GM19452 (cell line): ENCODE data around the gene FMN1.
A peak's percentile ranks its signal among the peaks of the same experiment; 100 is the strongest.
"Not testable (repeated sequence)": the region's sequence is repeated elsewhere in the genome, so short reads cannot be mapped to it uniquely, and the experiment has no call there.

Experiments
- ATAC-seq: cut with Tn5 transposase; IDR thresholded peaks from one replicate; pipeline ENCODE4 v1.9.1; 2021; ENCODE audit not compliant: unreplicated experiment

Gene FMN1

GRCh38 chr15:33095641-33096040, 98.9 kb downstream of the FMN1 start:
- no peak for ATAC-seq

DNA sequence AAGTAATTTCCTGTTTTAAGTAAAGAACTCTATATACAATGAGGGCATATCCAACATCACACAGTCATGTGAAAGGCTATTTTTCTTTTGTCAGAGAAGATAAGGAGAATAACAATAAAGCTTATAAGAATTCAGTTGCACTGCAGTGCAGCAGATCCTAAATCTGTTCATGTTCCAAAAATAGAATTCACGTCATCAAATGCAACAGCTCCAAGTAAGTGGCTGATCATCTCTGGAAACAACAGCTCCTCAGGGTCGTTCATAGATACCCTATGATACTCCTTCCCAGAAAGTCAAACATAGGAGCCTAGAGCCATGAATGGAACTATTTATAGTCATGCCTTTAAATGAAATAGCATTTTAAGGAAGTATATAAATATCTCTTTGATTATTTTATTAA, 100.2 kb downstream of the FMN1 start:
- no peak for ATAC-seq

DNA sequence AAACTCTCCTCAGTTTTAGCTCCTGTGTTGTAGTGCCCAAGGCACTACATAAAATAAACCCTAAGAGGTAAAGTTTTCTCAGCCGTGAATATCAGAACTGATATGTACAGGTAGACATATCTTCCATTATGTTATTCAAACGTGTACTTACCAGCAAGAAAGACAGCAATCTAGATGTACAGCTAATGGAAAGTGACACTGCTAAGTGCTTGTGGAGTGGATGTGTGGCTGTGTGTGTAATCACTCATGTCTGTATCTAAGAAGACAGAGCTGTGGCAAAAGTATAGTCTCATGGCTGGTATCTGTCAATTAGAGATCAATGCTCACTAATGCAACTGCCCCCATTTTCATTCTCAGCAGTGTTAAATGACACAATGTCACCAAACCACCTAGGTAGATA, 101.3 kb downstream of the FMN1 start:
- ATAC-seq = no peak

DNA sequence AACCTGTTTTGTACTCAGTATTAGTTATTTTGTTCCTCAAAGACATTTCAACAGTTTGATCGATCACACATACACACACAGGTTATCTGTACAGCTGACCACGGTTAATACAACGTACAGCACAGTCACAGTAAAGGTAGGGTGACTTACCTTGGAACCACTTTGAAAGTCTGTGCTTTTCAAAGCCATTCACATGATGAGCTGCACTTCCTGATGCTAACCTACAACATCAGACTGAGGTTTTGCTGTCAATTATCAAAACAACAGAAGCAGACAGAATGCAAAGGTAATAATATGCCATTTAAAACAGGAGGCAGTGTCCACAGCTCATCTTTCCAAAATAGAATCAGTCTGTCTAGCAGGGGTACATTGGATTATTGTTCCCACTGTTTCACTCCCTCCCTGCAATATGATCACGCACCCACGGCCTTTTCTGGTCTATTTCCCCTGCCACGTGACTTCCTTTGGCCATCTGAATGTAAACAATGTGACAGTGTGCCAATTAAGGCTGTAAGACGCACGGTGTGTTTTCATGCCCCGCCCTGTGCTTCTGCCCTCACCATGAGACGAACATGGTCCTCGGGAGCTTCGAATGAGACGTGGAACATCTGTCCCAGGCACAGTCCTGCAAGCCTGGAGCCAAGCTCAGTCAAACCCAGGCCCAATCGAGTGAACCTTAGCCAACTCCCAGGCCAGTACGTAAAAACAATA, 102.4 kb downstream of the FMN1 start:
- no peak for ATAC-seq

DNA sequence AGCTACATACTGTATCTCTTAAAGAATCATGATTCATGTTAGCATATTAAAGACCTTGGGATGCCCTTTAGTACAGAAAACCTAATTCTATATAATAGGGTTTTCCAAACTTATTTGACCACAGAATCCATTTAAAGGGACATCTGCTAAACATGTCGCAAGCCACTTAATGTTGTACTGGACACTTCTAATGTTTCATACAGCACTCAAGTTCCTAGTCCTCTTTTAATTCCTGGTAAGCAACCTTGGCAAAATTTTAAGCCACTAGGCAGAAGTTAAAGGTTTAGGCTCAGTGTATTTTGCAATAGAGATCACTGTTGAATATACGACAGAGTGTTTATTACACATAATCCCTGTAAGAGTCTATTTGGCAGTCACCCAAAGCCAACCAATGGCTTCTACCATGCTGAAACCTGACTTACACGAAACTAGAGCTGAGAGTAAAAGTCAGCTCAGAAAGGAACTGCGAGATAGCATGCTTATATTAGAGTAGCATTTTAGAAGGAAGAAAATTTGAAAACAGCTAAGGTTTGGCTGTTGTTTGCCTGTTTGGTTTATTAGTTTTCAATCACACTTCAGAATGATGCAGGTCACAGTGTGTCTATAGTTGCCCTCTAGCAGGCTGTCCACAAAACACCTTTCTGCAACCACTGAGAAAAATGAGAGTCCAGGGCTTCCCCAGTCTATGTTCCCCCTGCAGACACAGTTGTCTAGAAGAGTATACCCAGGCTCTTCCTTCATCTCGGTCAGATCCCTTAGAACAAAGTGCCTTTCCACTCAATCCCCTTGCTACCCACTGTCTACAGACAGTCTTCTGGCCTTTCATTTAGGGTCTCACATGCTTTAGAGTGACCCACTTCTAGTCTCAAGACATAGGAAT, 104.4 kb downstream of the FMN1 start:
- no peak for ATAC-seq

GRCh38 chr15:33089165-33089877, 105.2 kb downstream of the FMN1 start:
- ATAC-seq = no peak

DNA sequence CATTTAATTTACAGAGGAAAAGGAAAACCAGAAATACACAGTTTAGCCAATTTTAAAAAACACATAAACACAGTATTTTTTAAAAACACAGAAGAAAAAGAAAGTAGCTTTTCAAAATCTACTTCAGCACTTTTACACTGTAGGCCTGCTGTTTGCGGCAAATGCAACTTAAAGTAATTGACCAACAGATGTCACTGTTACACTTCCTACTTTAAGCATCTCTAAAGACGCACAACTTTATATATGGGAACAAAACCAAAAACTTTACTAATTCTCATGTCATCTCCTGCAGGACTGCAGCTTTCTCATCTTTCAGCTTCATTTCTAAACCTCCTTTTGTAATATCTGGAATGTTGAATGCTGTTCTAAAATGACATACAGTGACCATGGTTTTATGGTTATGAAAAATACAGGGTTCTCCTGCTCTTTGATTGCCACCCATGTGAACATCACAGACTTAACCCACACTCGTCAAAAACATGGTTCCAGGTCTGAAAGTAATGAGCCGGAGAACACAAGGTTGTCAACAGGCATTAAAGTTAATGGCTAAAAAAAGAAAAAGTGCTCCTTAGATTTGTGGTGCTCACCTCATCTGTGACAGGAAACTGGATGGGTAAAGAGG, 107.9 kb downstream of the FMN1 start:
- no peak for ATAC-seq

DNA sequence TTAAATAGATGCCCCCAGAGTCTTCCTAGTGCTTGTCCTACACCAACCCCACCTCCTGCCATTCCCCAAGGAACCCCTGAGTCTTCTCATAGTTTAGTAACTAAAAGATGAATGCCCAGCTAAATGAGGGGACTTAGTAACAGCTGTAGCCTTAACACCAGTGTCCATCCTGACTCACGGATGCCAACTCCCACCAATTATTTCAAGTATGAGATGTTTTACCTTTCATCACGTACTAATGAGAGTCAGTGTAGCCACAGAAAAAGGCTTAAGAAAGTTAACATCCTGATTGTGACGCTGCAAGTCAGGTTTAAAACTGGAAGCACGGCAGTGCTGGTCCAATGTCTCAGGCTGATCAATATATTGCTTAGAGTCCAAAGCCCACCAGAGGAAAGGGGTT, 109.9 kb downstream of the FMN1 start:
- ATAC-seq = no peak

GRCh38 chr15:33083232-33084081, 111.1 kb downstream of the FMN1 start:
- no peak for ATAC-seq

GRCh38 chr15:33080006-33080405, 114.5 kb downstream of the FMN1 start:
- ATAC-seq = no peak

GRCh38 chr15:33078607-33079006, 115.9 kb downstream of the FMN1 start:
- ATAC-seq = no peak

- ATAC-seq = no peak
Measured at GRCh38 chr15:33076937-33077336, 117.6 kb downstream of the FMN1 start.

- ATAC-seq = no peak
Measured at GRCh38 chr15:33074942-33075341, 119.6 kb downstream of the FMN1 start.

DNA sequence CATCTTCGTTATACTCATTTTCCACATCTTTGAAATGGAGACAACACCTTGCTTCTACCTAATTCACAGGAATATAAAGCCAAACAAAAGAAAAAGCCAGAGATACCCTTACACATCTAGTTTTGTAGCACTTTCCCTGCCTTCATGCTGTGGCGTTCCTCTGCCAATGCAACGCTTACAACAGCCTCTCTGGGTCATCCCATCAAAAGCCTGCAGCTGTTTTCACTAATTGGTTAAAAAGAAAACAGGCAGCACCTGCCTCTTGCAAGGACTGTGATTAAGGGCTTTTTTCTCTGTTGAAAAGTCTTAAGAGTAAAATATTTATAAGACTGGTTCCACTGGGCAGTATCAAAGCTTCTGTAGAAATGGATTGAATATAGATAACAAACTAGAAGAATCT, 120.3 kb downstream of the FMN1 start:
- no peak for ATAC-seq

- ATAC-seq = no peak
Measured at GRCh38 chr15:33071451-33071850, 123.1 kb downstream of the FMN1 start.

DNA sequence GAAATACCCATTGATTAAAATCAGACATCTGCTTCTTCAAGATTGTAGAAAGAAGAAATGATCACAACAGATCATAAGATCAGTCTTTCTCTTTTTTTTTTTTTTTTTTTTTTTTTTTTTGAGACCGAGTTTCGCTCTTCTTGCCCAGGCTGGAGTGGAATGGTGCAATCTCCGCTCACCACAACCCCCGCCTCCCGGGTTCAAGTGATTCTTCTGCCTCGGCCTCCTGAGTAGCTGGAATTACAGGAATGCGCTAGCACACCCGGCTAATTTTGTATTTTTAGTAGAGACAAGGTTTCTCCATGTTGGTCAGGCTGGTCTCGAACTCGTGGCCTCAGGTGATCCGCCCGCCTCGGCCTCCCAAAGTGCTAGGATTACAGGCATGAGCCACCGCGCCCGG, 124.6 kb downstream of the FMN1 start:
- not testable (repeated sequence) for ATAC-seq

GRCh38 chr15:33069161-33069560, 125.4 kb downstream of the FMN1 start:
- ATAC-seq = no peak

GRCh38 chr15:33068511-33068990, 126.0 kb downstream of the FMN1 start:
- ATAC-seq = no peak

DNA sequence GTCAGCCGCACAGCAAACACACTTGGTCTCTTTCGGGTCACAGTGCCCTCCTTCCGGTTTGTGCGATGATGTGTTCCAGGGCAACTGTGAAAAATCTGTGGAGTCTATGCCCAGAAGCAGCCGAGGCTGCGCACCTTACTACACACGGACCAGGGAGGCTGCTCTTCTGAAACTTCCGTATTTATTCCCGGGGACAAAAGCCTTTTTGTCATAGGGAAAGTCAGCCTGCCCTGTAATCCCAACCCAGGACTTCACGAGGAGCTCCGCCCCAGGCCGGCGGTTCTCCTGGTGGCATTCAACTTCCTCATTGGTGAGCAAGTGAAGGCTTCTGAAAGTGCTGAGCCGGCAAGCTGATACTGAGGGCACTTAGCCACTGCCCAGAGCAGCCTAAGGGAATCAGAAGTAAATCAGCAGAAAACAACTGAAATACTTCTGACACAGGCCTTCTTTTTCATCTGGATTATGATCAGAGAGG, 126.5 kb downstream of the FMN1 start:
- peak; percentile 58 for ATAC-seq

DNA sequence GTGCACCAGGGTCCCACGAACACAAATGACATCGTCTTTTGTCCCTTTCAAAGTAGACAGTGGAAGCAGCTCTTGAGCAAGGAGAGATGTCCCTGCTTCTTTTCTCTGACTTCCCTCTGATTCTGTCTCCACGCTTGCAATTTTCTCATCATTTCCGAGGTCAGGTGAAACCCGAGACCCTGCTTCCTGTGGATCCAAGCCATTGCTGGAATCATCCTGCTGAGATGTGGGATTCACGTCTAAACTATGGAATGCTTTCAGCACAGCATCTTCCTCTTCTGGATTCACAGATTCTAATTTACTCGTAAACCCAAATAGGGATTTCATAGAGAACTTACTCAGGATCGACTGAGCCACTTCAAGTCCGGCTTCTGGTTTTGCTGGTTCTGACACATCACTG, 127.1 kb downstream of the FMN1 start:
- ATAC-seq = no peak
